ENCODE data around the gene SLC25A23.
A peak's percentile ranks its signal among the peaks of the same experiment; 100 is the strongest.

The SLC25A23 gene

DNA sequence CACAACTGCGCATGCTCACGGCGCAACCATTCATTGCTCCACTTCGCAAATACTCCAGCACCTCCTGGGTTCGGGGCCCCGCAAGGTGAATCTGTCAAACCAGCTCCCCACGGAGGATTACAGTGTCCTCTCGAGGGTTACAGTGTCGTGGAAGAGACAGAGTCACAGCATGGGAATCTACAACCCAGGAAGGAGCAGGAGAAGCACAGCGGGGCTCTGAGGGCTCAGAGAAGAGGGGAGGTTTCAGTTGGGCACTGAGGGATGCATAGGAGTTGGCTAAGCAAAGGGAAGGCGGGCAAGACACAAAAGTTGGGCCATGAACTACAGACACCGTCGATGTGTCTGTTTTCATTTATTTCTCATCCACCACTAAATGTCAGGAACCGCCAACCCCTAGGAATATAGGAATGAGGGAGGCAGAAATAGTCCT, 65.6 kb downstream of the SLC25A23 start:
- no peak for FAIRE-seq

DNA sequence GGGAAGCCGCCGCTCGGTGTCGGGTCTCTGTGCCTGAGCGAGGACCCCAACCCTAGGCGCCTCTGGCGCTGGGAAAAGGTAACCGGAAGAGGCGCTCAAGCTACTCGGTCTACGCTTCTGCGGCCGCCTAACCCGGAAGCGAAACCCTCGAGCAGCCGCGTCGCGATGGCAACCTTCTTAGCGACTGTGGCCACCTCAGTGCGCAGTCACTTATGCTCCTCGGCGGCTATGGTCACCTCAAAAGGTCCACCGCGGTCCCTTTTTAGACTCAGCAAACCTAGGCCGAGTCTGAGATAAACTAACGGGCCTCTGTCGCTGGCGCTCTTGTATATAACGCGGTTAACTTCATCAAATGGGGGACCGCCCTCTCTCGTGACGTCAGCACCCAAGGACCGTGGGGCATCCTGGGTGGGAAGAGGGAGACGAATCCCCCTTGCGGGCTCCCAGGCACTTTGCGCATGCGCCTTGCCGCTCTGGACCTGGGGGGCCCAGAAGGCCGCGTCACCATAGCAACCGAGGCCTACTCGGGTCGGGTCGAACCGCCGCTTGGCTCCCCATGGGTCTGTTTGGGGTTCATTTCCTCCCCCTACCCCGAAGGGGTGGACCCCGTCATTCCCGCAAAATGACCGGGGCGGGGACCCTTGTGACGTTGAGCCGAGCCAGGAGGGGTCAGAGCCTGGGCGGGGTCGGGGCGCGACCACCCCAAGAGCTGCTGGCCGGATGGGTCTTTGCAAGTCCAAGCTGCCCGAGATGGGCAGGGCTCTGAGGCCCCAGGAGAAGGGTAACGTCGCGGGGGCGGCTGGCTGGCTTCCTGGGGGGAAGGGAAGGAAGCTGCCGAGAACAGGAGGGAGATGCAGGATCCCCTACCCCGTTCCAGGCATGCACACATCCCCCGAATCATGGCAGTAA, 66.3 kb downstream of the SLC25A23 start, which contains the start of gene GTF2F1:
TSS of gene GTF2F1 (minus strand) at position 91 of the 909 bp plus-strand sequence. CDS start 169 bp downstream, outside the sequence.
- peak; percentile 96 for FAIRE-seq

- FAIRE-seq, result no peak
These were observed 67.1 kb downstream of the SLC25A23 start for GRCh38 chr19:6392221-6393073.
